ENCODE measurements around the gene PRKN. TPM values are rescaled to one million over a fixed set of nuclear protein-coding genes. Genes with fewer than 3 reads are reported as not detected.

The PRKN gene
- total RNA-seq, 4 donors from 2014 or later = 5.5 to 17.9 (median 6.8) TPM

GRCh38 chr6:162026031-162026430 lies 701.5 kb downstream of the PRKN start:
- H3K27ac ChIP-seq = no peak overlapping the region
- WGBS, 2 donors = 93% methylated on average over 8 of the region's 8 CpGs

GRCh38 chr6:162019349-162019748 lies 708.2 kb downstream of the PRKN start:
- H3K9me3 ChIP-seq = peaks cover 0 to 3% (median 0%) of the 10 kb centered on the region in 4 donors
- H3K27ac ChIP-seq = no peak overlapping the region
- DNase-seq (ENCODE audit: low spot score in 2 of 2) = no peak
- no peak overlapping the region for H3K4me3 ChIP-seq
- H3K4me1 ChIP-seq = no peaks in the 10 kb centered on the region
- H3K36me3 ChIP-seq = no peaks in the 10 kb centered on the region
- WGBS, 2 donors = 66 to 68% methylated on average over 6 of the region's 6 CpGs
- TF ChIP-seq CTCF (IDR thresholded peaks at IDR 0.05) = no peak
- TF ChIP-seq POLR2A (IDR thresholded peaks at IDR 0.05) = no peak
- no peak for TF ChIP-seq EP300 (IDR thresholded peaks at IDR 0.05)
- H3K27me3 ChIP-seq = no peaks in the 10 kb centered on the region

More at GRCh38 chr6:162026031-162026430, 701.5 kb downstream of the PRKN start:
- H3K9me3 ChIP-seq = peaks cover 0 to 3% (median 0%) of the 10 kb centered on the region in 4 donors
- DNase-seq (ENCODE audit: low spot score in 2 of 2) = no peak
- H3K4me1 ChIP-seq = no peaks in the 10 kb centered on the region
- TF ChIP-seq POLR2A (IDR thresholded peaks at IDR 0.05) = no peak
- TF ChIP-seq CTCF (IDR thresholded peaks at IDR 0.05) = no peak
- TF ChIP-seq EP300 (IDR thresholded peaks at IDR 0.05) = no peak
- no peaks in the 10 kb centered on the region for H3K27me3 ChIP-seq
- H3K4me3 ChIP-seq = no peak overlapping the region
- no peaks in the 10 kb centered on the region for H3K36me3 ChIP-seq

- DNase-seq (ENCODE audit: low spot score in 2 of 2) = no peak
- Histone ChIP-seq H3K27me3 (no peaks in the 10 kb centered on the region), H3K36me3 (no peaks in the 10 kb centered on the region), H3K4me3 (no peak overlapping the region), H3K4me1 (no peaks in the 10 kb centered on the region), H3K27ac (no peak overlapping the region), H3K9me3 (no peaks in the 10 kb centered on the region)
- TF ChIP-seq CTCF (IDR thresholded peaks at IDR 0.05) (no peak), EP300 (IDR thresholded peaks at IDR 0.05) (no peak)
- 37 to 49% methylated on average over 5 of the region's 5 CpGs for WGBS, 2 donors
Measured at GRCh38 chr6:162017536-162017935, 710.0 kb downstream of the PRKN start.

GRCh38 chr6:162014069-162014811 lies 713.3 kb downstream of the PRKN start:
- no peak for DNase-seq (ENCODE audit: low spot score in 2 of 2)
- Histone ChIP-seq H3K27ac (no peak overlapping the region), H3K4me1 (no peaks in the 10 kb centered on the region), H3K36me3 (no peaks in the 10 kb centered on the region), H3K27me3 (no peaks in the 10 kb centered on the region), H3K4me3 (no peak overlapping the region), H3K9me3 (no peaks in the 10 kb centered on the region)
- WGBS, 2 donors = 83 to 88% methylated on average over 13 of the region's 13 CpGs
- no peak for TF ChIP-seq POLR2A (IDR thresholded peaks at IDR 0.05)
- TF ChIP-seq EP300 (IDR thresholded peaks at IDR 0.05) = no peak
- TF ChIP-seq CTCF (IDR thresholded peaks at IDR 0.05) = no peak

- Histone ChIP-seq H3K9me3 (no peaks in the 10 kb centered on the region), H3K27me3 (no peaks in the 10 kb centered on the region), H3K36me3 (no peaks in the 10 kb centered on the region), H3K4me1 (no peaks in the 10 kb centered on the region), H3K27ac (no peak overlapping the region), H3K4me3 (no peak overlapping the region)
- no peak for DNase-seq (ENCODE audit: low spot score in 2 of 2)
- TF ChIP-seq CTCF (IDR thresholded peaks at IDR 0.05) = no peak
- no peak for TF ChIP-seq POLR2A (IDR thresholded peaks at IDR 0.05)
- no peak for TF ChIP-seq EP300 (IDR thresholded peaks at IDR 0.05)
- WGBS, 2 donors = 31 to 54% methylated on average over 4 of the region's 4 CpGs
Measured at GRCh38 chr6:162005372-162005771, 722.2 kb downstream of the PRKN start.

Data from tibial nerve (tissue), 4 donors.